ENCODE data around the gene CYLD. TPM values are rescaled to one million over a fixed set of nuclear protein-coding genes. Genes with fewer than 3 reads are reported as not detected.

The CYLD gene
- total and polyA plus RNA-seq, 8 donors = 6.2 to 30.3 (median 16.7) TPM

- H3K27ac ChIP-seq = no peak overlapping the region
- no peak for DNase-seq
- peaks cover 0 to 20% (median 0%) of the 10 kb centered on the region in 3 donors for H3K4me1 ChIP-seq
- TF ChIP-seq CTCF (IDR thresholded peaks at IDR 0.05) = no peak
- no peak for FAIRE-seq
- no peak for ATAC-seq
- intact Hi-C loops (cut with DNase I) = no loop called here
- H3K4me3 ChIP-seq = no peak overlapping the region
- no peaks in the 10 kb centered on the region for H3K27me3 ChIP-seq
- WGBS, 2 donors = 82 to 89% methylated on average over 4 of the region's 4 CpGs
- H3K9me3 ChIP-seq = peaks cover 0 to 5% (median 0%) of the 10 kb centered on the region in 4 donors
- no peaks in the 10 kb centered on the region for H3K36me3 ChIP-seq
These were observed 4.1 kb downstream of the CYLD start for GRCh38 chr16:50745940-50746339.

GRCh38 chr16:50747207-50747956, 5.5 kb downstream of the CYLD start:
- intact Hi-C loops (cut with DNase I) = no loop called here
- Histone ChIP-seq H3K27me3 (no peaks in the 10 kb centered on the region), H3K27ac (no peak overlapping the region), H3K9me3 (peaks cover 0 to 5% (median 0%) of the 10 kb centered on the region in 4 donors), H3K36me3 (peaks cover 0 to 5% (median 0%) of the 10 kb centered on the region in 3 donors), H3K4me3 (no peak overlapping the region), H3K4me1 (peaks cover 0 to 20% (median 0%) of the 10 kb centered on the region in 3 donors)
- ATAC-seq = peak in 3 of 4 donors; percentile 69 to 79 (median 69)
- WGBS, 2 donors = 64 to 69% methylated on average over 7 of the region's 7 CpGs
- no peak for DNase-seq
- FAIRE-seq = no peak
- no peak for TF ChIP-seq CTCF (IDR thresholded peaks at IDR 0.05)

- Histone ChIP-seq H3K9me3 (peaks cover 0 to 5% (median 0%) of the 10 kb centered on the region in 4 donors), H3K27me3 (no peaks in the 10 kb centered on the region), H3K27ac (no peak overlapping the region), H3K4me3 (no peak overlapping the region), H3K4me1 (no peaks in the 10 kb centered on the region), H3K36me3 (peaks cover 0 to 8% (median 0%) of the 10 kb centered on the region in 3 donors)
- intact Hi-C loops (cut with DNase I) = no loop called here
- no peak for ATAC-seq
- FAIRE-seq = no peak
- WGBS, 2 donors = 78 to 84% methylated on average over 6 of the region's 6 CpGs
- no peak for TF ChIP-seq CTCF (IDR thresholded peaks at IDR 0.05)
- DNase-seq = no peak
These were observed 9.6 kb downstream of the CYLD start for GRCh38 chr16:50751528-50751927.

GRCh38 chr16:50752471-50753235, 10.8 kb downstream of the CYLD start:
- 74 to 78% methylated on average over 4 of the region's 4 CpGs for WGBS, 2 donors
- TF ChIP-seq CTCF (IDR thresholded peaks at IDR 0.05) = no peak
- intact Hi-C loops (cut with DNase I) = no loop called here
- peaks cover 0 to 8% (median 0%) of the 10 kb centered on the region in 3 donors for H3K36me3 ChIP-seq
- FAIRE-seq (no peak), ATAC-seq (no peak), DNase-seq (no peak)
- H3K4me1 ChIP-seq = no peaks in the 10 kb centered on the region
- H3K4me3 ChIP-seq = no peak overlapping the region
- no peaks in the 10 kb centered on the region for H3K27me3 ChIP-seq
- peaks cover 0 to 5% (median 0%) of the 10 kb centered on the region in 4 donors for H3K9me3 ChIP-seq
- no peak overlapping the region for H3K27ac ChIP-seq
